Esophagus muscularis mucosa (tissue), 4 donors: Measurements from ENCODE around the gene FYCO1. TPM values are rescaled to one million over a fixed set of nuclear protein-coding genes. Genes with fewer than 3 reads are reported as not detected.

Source experiments
- DNase-seq: peaks from one replicate; pipeline ENCODE4 v3.0.0-alpha.2; 2017; ENCODE audit errors: extremely low spot score
- H3K27ac ChIP-seq, 4 donors: fragments of 200-600 bp; sonication (generic); replicated peaks in 1 of 4; 1 replicate in 3 of 4; 2 replicates in 1 of 4; pipeline ENCODE4 v1.5.1; 2016 to 2019; ENCODE audit warnings: mild to moderate bottlenecking in 1 of 4
- H3K27me3 ChIP-seq, 4 donors: fragments of 200-600 bp; sonication (generic); one replicate each; pipeline versions ENCODE4 v1.5.1 to v1.6.0; 2016 to 2019
- H3K36me3 ChIP-seq, 4 donors: fragments of 200-600 bp; sonication (generic); one replicate each; pipeline ENCODE4 v1.5.1; 2016 to 2019
- H3K4me1 ChIP-seq, 4 donors: fragments of 200-600 bp; sonication (generic); one replicate each; pipeline ENCODE4 v1.5.1; 2016 to 2019
- H3K4me3 ChIP-seq, 4 donors: fragments of 200-600 bp; sonication (generic); 1 replicate in 2 of 4; 2 replicates in 2 of 4; pipeline ENCODE4 v1.5.1; 2016 to 2019; ENCODE audit warnings: mild to moderate bottlenecking in 4 of 4, moderate library complexity in 1 of 4
- H3K9me3 ChIP-seq, 4 donors: fragments of 200-600 bp; sonication (generic); 1 replicate in 3 of 4; 2 replicates in 1 of 4; pipeline ENCODE4 v1.5.1; 2016 to 2019
- CTCF ChIP-seq, 3 experiments: fragments of 200-600 bp in 2 of 3; fragments of 450-650 bp in 1 of 3; sonication (generic) in 2 of 3; IDR thresholded peaks; one replicate each; pipeline ENCODE4 v1.5.1; 2017 to 2019; ENCODE audit warnings: antibody characterized with exemption in 3 of 3, mild to moderate bottlenecking in 2 of 3, moderate library complexity in 1 of 3
- EP300 ChIP-seq: sonication (generic); formaldehyde crosslinking; IDR thresholded peaks from one replicate; pipeline ENCODE4 v1.6.1; 2017; ENCODE audit warnings: antibody characterized with exemption
- POLR2A ChIP-seq: fragments of 450-650 bp; IDR thresholded peaks from one replicate; pipeline ENCODE4 v1.6.1; 2017; ENCODE audit warnings: antibody characterized with exemption, moderate library complexity, mild to moderate bottlenecking, low read depth
- POLR2AphosphoS5 ChIP-seq, 2 donors: sonication (generic); formaldehyde crosslinking; IDR thresholded peaks; one replicate each; pipeline ENCODE4 v1.6.1; 2017; ENCODE audit warnings: antibody characterized with exemption in 2 of 2
- WGBS: methylation state at CpG from one replicate; pipeline ENCODE4 v1.1.5; 2018; 5-methylcytosine and 5-hydroxymethylcytosine counted together
- intact Hi-C: fragments of 100-400 bp; cut with DNase I; formaldehyde crosslinking; loops from one replicate; pipeline ENCODE4 v1.15.1; 2023
- total RNA-seq, 4 donors: library from RNA; depleted of rRNA; stranded (reverse); fragments of >200 nt; gene quantifications; one replicate each; pipeline versions ENCODE4 v1.1.0 to v1.2.1, GENCODE V29; 2016

The FYCO1 gene
- total RNA-seq, 4 donors from 2014 or later, result 64.1 to 122 (median 93.8) TPM

GRCh38 chr3:45966950-45967640 is 28.5 kb downstream of the FYCO1 start:
- Histone ChIP-seq H3K4me1 (peaks cover 1 to 31% (median 15%) of the 10 kb centered on the region in 4 donors), H3K27ac (no peak overlapping the region), H3K4me3 (no peak overlapping the region), H3K9me3 (no peaks in the 10 kb centered on the region), H3K27me3 (no peaks in the 10 kb centered on the region), H3K36me3 (peaks cover 70 to 100% (median 89%) of the 10 kb centered on the region in 4 donors)
- TF ChIP-seq POLR2AphosphoS5 (IDR thresholded peaks at IDR 0.05), result no peak
- no peak for TF ChIP-seq CTCF (IDR thresholded peaks at IDR 0.05)
- WGBS, result 86% methylated on average over 12 of the region's 16 CpGs
- no peak for DNase-seq
- intact Hi-C loops, result no loop called here

- Histone ChIP-seq H3K27me3 (no peaks in the 10 kb centered on the region), H3K9me3 (no peaks in the 10 kb centered on the region), H3K4me1 (peaks cover 0 to 28% (median 15%) of the 10 kb centered on the region in 4 donors), H3K27ac (no peak overlapping the region), H3K36me3 (peaks cover 77 to 100% (median 93%) of the 10 kb centered on the region in 4 donors), H3K4me3 (no peak overlapping the region)
- intact Hi-C loops, result no loop called here
- no peak for DNase-seq
- 83% methylated on average over 10 of the region's 17 CpGs for WGBS
- TF ChIP-seq EP300 (no peak), POLR2AphosphoS5 (IDR thresholded peaks at IDR 0.05) (no peak), POLR2A (no peak), CTCF (IDR thresholded peaks at IDR 0.05) (no peak)
Measured at GRCh38 chr3:45966371-45966791, 29.2 kb downstream of the FYCO1 start.

GRCh38 chr3:45965653-45966052 is 30.0 kb downstream of the FYCO1 start:
- H3K27ac ChIP-seq, result no peak overlapping the region
- H3K36me3 ChIP-seq, result peaks cover 84 to 100% (median 97%) of the 10 kb centered on the region in 4 donors
- no peaks in the 10 kb centered on the region for H3K27me3 ChIP-seq
- TF ChIP-seq POLR2AphosphoS5 (IDR thresholded peaks at IDR 0.05) (no peak), EP300 (no peak), CTCF (IDR thresholded peaks at IDR 0.05) (no peak), POLR2A (no peak)
- H3K9me3 ChIP-seq, result no peaks in the 10 kb centered on the region
- no peak overlapping the region for H3K4me3 ChIP-seq
- WGBS, result 84% methylated on average over 4 of the region's 4 CpGs
- DNase-seq, result no peak
- intact Hi-C loops, result no loop called here
- peaks cover 0 to 28% (median 15%) of the 10 kb centered on the region in 4 donors for H3K4me1 ChIP-seq

- peaks cover 0 to 28% (median 15%) of the 10 kb centered on the region in 4 donors for H3K4me1 ChIP-seq
- no peak overlapping the region for H3K27ac ChIP-seq
- WGBS, result 86% methylated on average over 4 of the region's 4 CpGs
- H3K27me3 ChIP-seq, result no peaks in the 10 kb centered on the region
- TF ChIP-seq CTCF (IDR thresholded peaks at IDR 0.05) (no peak), POLR2AphosphoS5 (IDR thresholded peaks at IDR 0.05) (no peak), POLR2A (no peak), EP300 (no peak)
- H3K36me3 ChIP-seq, result peaks cover 88 to 100% (median 99%) of the 10 kb centered on the region in 4 donors
- DNase-seq, result no peak
- no peak overlapping the region for H3K4me3 ChIP-seq
- H3K9me3 ChIP-seq, result no peaks in the 10 kb centered on the region
- intact Hi-C loops, result no loop called here
Measured at GRCh38 chr3:45965253-45965652, 30.4 kb downstream of the FYCO1 start.

- no peak for TF ChIP-seq POLR2AphosphoS5 (IDR thresholded peaks at IDR 0.05)
- no peak for DNase-seq
- intact Hi-C loops, result no loop called here
- no peak overlapping the region for H3K27ac ChIP-seq
- WGBS, result 84% methylated on average over 8 of the region's 8 CpGs
- H3K4me3 ChIP-seq, result no peak overlapping the region
- peaks cover 91 to 100% (median 100%) of the 10 kb centered on the region in 4 donors for H3K36me3 ChIP-seq
- no peaks in the 10 kb centered on the region for H3K27me3 ChIP-seq
- no peaks in the 10 kb centered on the region for H3K9me3 ChIP-seq
- peaks cover 0 to 28% (median 15%) of the 10 kb centered on the region in 4 donors for H3K4me1 ChIP-seq
Measured at GRCh38 chr3:45964139-45964538, 31.5 kb downstream of the FYCO1 start.
